ENCODE measurements around the gene STRN3.

DNA sequence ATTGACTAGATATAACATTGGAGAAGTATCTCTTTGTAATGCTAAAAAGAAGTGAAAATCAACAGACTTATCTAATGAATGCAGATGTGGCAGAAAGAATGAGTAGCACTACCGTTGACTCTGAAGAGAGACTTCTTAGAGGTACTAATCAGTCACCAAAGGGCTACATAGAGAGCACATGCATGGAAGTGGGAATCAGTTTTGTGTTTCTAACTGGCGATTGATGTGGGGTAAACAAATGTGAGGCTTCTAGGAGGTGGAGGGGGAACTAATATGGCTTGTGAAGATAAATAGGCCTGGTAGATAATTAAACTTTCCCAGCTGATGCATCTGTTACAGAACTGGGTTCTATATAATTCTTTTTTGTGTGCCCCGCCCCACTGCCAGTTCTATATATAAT lies 141.3 kb downstream of the STRN3 start:
- TF ChIP-seq, protein P1, sequence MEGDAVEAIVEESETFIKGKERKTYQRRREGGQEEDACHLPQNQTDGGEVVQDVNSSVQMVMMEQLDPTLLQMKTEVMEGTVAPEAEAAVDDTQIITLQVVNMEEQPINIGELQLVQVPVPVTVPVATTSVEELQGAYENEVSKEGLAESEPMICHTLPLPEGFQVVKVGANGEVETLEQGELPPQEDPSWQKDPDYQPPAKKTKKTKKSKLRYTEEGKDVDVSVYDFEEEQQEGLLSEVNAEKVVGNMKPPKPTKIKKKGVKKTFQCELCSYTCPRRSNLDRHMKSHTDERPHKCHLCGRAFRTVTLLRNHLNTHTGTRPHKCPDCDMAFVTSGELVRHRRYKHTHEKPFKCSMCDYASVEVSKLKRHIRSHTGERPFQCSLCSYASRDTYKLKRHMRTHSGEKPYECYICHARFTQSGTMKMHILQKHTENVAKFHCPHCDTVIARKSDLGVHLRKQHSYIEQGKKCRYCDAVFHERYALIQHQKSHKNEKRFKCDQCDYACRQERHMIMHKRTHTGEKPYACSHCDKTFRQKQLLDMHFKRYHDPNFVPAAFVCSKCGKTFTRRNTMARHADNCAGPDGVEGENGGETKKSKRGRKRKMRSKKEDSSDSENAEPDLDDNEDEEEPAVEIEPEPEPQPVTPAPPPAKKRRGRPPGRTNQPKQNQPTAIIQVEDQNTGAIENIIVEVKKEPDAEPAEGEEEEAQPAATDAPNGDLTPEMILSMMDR (IDR thresholded peaks at IDR 0.05) = no peak
- TF ChIP-seq EP300 (IDR thresholded peaks at IDR 0.05) (no peak), POLR2A (IDR thresholded peaks at IDR 0.05) (no peak), POLR2AphosphoS5 (IDR thresholded peaks at IDR 0.05) (no peak)

Measured in sigmoid colon (tissue), 4 donors.